ENCODE results near the gene ZNF101.
A peak's percentile ranks its signal among the peaks of the same experiment; 100 is the strongest.

ZNF101 gene

DNA sequence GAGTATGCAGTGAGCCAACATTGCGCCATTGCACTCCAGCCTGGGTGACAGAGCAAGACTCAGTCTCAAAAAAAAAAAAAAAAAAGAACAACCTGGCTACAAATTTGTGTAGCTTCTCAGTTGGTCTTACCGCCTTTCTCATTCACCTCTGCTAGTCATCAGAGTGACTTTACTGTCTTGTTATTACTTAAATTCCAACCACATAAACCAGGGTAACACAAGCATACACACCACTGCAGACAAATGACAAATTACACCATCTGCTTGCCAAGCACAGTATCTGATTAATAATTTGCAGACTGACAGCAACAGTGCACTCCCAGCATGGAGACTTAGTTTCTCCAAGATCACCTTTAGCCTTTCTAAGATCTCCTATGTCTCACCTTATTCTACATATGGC is 53.3 kb downstream of the ZNF101 start:
- no peak for DNase-seq

GRCh38 chr19:19732579-19733501 is 64.2 kb downstream of the ZNF101 start, which contains the start of gene ZNF14:
TSS of gene ZNF14 (minus strand) at chr19:19733112. CDS start at chr19:19732958, 154 bp downstream.
- DNase-seq = peak; percentile 90 to 93
